ENCODE data around the gene IGFBP3.

- TF ChIP-seq CTCF (IDR thresholded peaks at IDR 0.05; ENCODE audit: insufficient read depth, low read depth, low read length) (no peak), EZH2 (IDR thresholded peaks at IDR 0.05; ENCODE audit: insufficient read depth, low read length) (no peak)
Measured at GRCh38 chr7:45882465-45882810, 38.6 kb downstream of the IGFBP3 start.
